Panc1 (cell line): ENCODE data around the gene DSCAML1.

Experiments
- CTCF ChIP-seq: fragments of 450-650 bp; IDR thresholded peaks from 2 replicates; pipeline ENCODE4 v1.5.1; 2017; ENCODE audit warnings: mild to moderate bottlenecking
- POLR2AphosphoS5 ChIP-seq: IDR thresholded peaks from 2 replicates; pipeline ENCODE4 v1.6.1; 2012; ENCODE audit warnings: mild to moderate bottlenecking, low read depth, low read length, moderate library complexity
- REST ChIP-seq, 2 experiments: IDR thresholded peaks; 2 replicates each; pipeline ENCODE4 v1.6.1; 2011 to 2012; ENCODE audit warnings: low read depth in 2 of 2, control low read depth in 1 of 2, low read length in 1 of 2, mild to moderate bottlenecking in 1 of 2, moderate library complexity in 1 of 2; ENCODE audit not compliant: insufficient read depth in 1 of 2
- SIN3A ChIP-seq: IDR thresholded peaks from 2 replicates; pipeline ENCODE4 v1.6.1; 2012; ENCODE audit warnings: low read depth, mild to moderate bottlenecking, low read length, moderate library complexity, borderline replicate concordance; ENCODE audit not compliant: insufficient read depth
- TCF7L2 ChIP-seq: IDR thresholded peaks from 2 replicates; pipeline ENCODE4 v1.6.1; 2011; ENCODE audit warnings: mild to moderate bottlenecking, low read depth, low read length, inconsistent platforms

DNA sequence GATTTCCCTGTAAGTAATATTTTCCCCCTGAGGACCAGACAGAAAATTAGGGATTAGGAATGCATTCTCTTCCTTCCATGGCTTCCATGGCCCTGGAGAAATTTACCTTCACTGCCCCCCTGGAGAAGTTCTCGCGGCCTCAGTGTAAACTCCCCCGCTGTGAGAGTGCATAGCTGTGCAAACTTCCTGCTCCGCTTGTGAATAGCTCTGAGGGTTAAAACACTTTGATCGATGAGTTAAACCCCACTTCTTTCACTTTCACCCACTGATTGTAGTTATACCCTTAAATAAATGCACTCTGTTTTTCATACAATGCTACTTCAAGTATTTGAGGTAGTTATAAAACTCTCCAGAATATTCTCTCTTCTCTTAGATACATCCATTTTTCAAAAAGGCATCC, 190.8 kb downstream of the DSCAML1 start:
- TF ChIP-seq CTCF (no peak), POLR2AphosphoS5 (no peak), REST (IDR thresholded peaks at IDR 0.05; ENCODE audit: insufficient read depth in 1 of 2, low read depth in 2 of 2, low read length in 1 of 2) (no peak), SIN3A (no peak), TCF7L2 (no peak)
